Esophagus squamous epithelium (tissue), 5 donors: Measurements from ENCODE around the gene KLHL2. TPM values are rescaled to one million over a fixed set of nuclear protein-coding genes. Genes with fewer than 3 reads are reported as not detected.
"Not testable (repeated sequence)": the region's sequence is repeated elsewhere in the genome, so short reads cannot be mapped to it uniquely, and the experiment has no call there.

Experiments
- DNase-seq: peaks from one replicate; lab custom pipeline; 2025; lab: John Stamatoyannopoulos, UW
- H3K27ac ChIP-seq, 4 donors: fragments of 200-600 bp; sonication (generic); one replicate each; pipeline ENCODE4 v1.5.1; 2016 to 2019; ENCODE audit warnings: mild to moderate bottlenecking in 1 of 4
- H3K27me3 ChIP-seq, 4 donors: fragments of 200-600 bp; sonication (generic); 1 replicate in 3 of 4; 2 replicates in 1 of 4; pipeline versions ENCODE4 v1.5.1 to v1.6.0; 2017 to 2021; ENCODE audit warnings: antibody characterized with exemption in 1 of 4
- H3K36me3 ChIP-seq, 3 donors: fragments of 200-600 bp; sonication (generic); one replicate each; pipeline ENCODE4 v1.5.1; 2016 to 2019
- H3K4me1 ChIP-seq, 3 donors: fragments of 200-600 bp; sonication (generic); one replicate each; pipeline ENCODE4 v1.5.1; 2017 to 2019
- H3K4me3 ChIP-seq, 4 donors: fragments of 200-600 bp; sonication (generic); 1 replicate in 3 of 4; 2 replicates in 1 of 4; pipeline ENCODE4 v1.5.1; 2016 to 2019; ENCODE audit warnings: mild to moderate bottlenecking in 2 of 4, moderate library complexity in 1 of 4
- H3K9me3 ChIP-seq, 3 donors: fragments of 200-600 bp; sonication (generic); one replicate each; pipeline ENCODE4 v1.5.1; 2016 to 2019
- POLR2A ChIP-seq, 4 donors: fragments of 450-650 bp; IDR thresholded peaks; one replicate each; pipeline ENCODE4 v1.6.1; 2017; ENCODE audit warnings: antibody characterized with exemption in 4 of 4, mild to moderate bottlenecking in 4 of 4, moderate library complexity in 3 of 4
- WGBS, 2 donors: methylation state at CpG; one replicate each; pipeline ENCODE4 v1.1.5; 2018; 5-methylcytosine and 5-hydroxymethylcytosine counted together
- intact Hi-C: fragments of 100-400 bp; cut with DNase I; formaldehyde crosslinking; loops from one replicate; pipeline ENCODE4 v1.15.0; 2022
- total RNA-seq, 4 donors: library from RNA; depleted of rRNA; stranded (reverse); fragments of >200 nt; gene quantifications; one replicate each; pipeline ENCODE4 v1.1.0, GENCODE V29; 2016
- TF ChIP-seq, protein P1 (sequence below), 6 experiments: fragments of 450-650 bp in 4 of 6; fragments of 200-600 bp in 2 of 6; sonication (generic) in 2 of 6; IDR thresholded peaks; one replicate each; pipeline ENCODE4 v1.5.1; 2016 to 2019; ENCODE audit warnings: antibody characterized with exemption in 6 of 6, mild to moderate bottlenecking in 4 of 6, moderate library complexity in 4 of 6
- donor health status: DM: yes; HTN: yes; CAD: no.

The KLHL2 gene
- total RNA-seq, 4 donors from 2014 or later = 25.6 to 44.3 (median 30.8) TPM

DNA sequence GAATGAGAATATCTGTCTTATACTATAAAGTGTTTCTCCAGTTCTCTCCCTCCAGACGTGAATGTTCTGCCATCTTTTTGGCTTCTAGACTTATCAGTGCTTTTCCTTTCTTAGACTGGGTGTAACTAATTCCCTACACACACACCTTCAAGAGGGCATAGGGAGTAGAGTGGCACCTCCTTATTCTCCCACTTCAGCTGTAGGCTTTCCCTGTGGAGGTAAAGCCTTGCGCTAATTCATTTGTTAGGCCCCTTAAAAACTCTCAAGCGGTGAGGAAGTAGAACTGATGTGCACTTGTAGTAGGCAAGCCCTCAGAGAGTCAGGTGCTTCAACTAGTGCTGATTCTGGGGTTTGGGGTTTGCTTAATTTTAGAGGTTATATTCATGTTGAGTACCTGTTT is 10.0 kb downstream of the KLHL2 start:
- H3K27me3 ChIP-seq = no peaks in the 10 kb centered on the region
- TF ChIP-seq POLR2A (IDR thresholded peaks at IDR 0.05) = no peak
- TF ChIP-seq, protein P1, sequence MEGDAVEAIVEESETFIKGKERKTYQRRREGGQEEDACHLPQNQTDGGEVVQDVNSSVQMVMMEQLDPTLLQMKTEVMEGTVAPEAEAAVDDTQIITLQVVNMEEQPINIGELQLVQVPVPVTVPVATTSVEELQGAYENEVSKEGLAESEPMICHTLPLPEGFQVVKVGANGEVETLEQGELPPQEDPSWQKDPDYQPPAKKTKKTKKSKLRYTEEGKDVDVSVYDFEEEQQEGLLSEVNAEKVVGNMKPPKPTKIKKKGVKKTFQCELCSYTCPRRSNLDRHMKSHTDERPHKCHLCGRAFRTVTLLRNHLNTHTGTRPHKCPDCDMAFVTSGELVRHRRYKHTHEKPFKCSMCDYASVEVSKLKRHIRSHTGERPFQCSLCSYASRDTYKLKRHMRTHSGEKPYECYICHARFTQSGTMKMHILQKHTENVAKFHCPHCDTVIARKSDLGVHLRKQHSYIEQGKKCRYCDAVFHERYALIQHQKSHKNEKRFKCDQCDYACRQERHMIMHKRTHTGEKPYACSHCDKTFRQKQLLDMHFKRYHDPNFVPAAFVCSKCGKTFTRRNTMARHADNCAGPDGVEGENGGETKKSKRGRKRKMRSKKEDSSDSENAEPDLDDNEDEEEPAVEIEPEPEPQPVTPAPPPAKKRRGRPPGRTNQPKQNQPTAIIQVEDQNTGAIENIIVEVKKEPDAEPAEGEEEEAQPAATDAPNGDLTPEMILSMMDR (IDR thresholded peaks at IDR 0.05) = no peak
- peaks cover 0 to 6% (median 0%) of the 10 kb centered on the region in 3 donors for H3K36me3 ChIP-seq
- H3K4me3 ChIP-seq = no peak overlapping the region
- DNase-seq = no peak
- 77 to 81% methylated on average over 3 of the region's 3 CpGs for WGBS, 2 donors
- H3K4me1 ChIP-seq = peaks cover 1 to 52% (median 27%) of the 10 kb centered on the region in 3 donors
- H3K9me3 ChIP-seq = no peaks in the 10 kb centered on the region
- intact Hi-C loops = no loop called here
- no peak overlapping the region for H3K27ac ChIP-seq

DNA sequence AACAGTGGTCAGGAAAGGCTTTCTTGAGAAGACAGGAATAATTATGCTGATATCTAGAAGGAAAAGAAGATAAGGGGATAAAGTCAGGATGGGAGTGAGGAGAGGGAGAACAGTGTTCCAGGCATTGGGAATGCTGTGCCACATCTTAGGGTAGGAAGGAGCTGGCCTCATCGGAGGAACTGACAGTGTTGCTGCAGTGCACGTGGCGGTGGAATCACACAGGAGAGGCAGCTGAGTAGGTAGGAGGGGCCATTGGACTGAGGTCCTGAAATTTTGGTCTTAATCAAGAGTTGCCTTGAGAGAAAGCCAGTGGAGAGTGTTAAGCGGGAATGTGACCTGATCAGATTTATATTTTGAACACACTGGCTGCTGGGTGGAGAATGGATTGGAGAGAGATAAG is 13.9 kb downstream of the KLHL2 start:
- H3K9me3 ChIP-seq, DNase-seq, H3K4me3 ChIP-seq, H3K27me3 ChIP-seq, intact Hi-C loops: not testable (repeated sequence)
- Histone ChIP-seq H3K4me1 (peaks cover 7 to 41% (median 23%) of the 10 kb centered on the region in 3 donors), H3K36me3 (peaks cover 0 to 13% (median 0%) of the 10 kb centered on the region in 3 donors), H3K27ac (peak overlapping the region; percentile 58 to 88 (median 81))
- WGBS, 2 donors = 55 to 86% methylated on average over 4 of the region's 4 CpGs

DNA sequence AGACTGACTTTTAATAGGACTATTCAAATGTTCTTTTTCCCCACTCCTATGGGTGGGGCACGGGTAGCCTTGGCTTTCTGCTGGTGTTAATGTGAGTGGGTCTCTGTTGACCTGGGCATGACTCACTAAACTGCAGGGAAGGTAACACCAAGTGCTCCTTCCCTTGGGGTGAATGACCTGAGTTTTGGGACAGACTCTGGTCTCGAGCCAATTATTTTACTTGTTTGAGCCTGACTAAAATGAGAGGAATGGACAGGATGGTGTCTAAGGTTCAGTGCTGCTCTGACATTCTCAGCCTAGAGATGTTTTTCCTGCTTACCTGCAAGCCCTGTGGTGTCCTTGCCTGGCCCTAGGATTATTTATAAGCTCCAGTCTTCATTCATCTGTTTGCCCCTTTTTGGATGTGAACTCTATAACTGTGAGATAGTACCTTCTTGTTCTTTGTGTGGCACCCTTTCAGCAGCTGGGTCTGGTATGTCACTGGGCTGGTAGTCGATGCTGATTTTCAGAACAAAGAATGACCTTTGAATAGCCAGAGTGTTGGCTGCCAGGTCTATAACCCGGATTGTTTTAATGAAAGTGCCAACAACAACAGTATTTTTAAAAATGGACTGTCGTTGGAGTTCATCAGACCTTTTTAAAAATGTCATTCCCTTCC is 14.8 kb downstream of the KLHL2 start:
- H3K27me3 ChIP-seq, DNase-seq, H3K4me3 ChIP-seq, H3K9me3 ChIP-seq, intact Hi-C loops: not testable (repeated sequence)
- WGBS, 2 donors = 20 to 35% methylated on average over 4 to 5 of the region's 5 CpGs
- Histone ChIP-seq H3K36me3 (peaks cover 0 to 13% (median 0%) of the 10 kb centered on the region in 3 donors), H3K4me1 (peaks cover 7 to 36% (median 21%) of the 10 kb centered on the region in 3 donors), H3K27ac (peak overlapping the region; percentile 73 to 88 (median 81))

DNA sequence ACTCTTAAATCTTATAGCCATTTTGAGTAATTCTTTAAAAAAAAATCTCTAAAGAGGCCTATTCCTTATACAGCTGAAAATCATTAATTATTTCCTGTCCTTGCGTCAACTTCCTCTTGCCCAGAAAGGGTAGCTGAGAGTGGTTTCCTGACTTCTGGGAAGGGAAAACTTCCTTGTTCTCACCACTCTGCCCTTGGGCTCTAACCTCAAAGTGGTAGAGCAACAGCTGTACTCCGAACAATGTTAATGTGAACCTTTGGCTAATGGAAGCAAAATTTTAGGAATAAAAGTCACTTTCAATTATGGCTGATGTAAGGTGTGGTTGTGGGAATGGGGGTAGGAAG is 15.3 kb downstream of the KLHL2 start:
- no peak for DNase-seq
- intact Hi-C loops = no loop called here
- Histone ChIP-seq H3K4me3 (no peak overlapping the region), H3K9me3 (no peaks in the 10 kb centered on the region), H3K4me1 (peaks cover 7 to 37% (median 21%) of the 10 kb centered on the region in 3 donors), H3K27me3 (no peaks in the 10 kb centered on the region), H3K27ac (peak overlapping the region; percentile 73 to 88 (median 81)), H3K36me3 (peaks cover 0 to 13% (median 0%) of the 10 kb centered on the region in 3 donors)
- 15 to 27% methylated on average over 2 of the region's 2 CpGs for WGBS, 2 donors
- TF ChIP-seq POLR2A (IDR thresholded peaks at IDR 0.05) = no peak
- TF ChIP-seq, protein P1 (IDR thresholded peaks at IDR 0.05) = no peak

DNA sequence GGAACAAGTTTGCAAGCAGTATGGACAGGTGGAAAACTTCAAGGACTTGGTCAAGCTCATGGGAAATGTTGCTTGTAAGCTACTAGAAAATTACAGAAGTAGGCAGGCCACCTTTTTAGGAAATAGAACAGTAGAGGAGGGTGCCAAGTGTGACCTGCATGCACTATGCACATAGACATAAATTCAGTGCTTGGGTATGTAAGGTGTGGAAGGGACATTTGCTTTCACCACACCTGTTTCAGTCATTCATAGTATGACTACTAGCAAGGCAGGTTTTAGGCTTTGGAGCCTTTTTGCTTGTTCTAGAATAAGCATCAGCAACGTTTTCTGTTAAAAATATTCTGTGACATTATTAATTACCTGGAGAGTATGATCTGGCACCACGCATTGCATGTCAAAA is 20.0 kb downstream of the KLHL2 start:
- DNase-seq, H3K27me3 ChIP-seq, intact Hi-C loops, H3K9me3 ChIP-seq, H3K4me3 ChIP-seq: not testable (repeated sequence)
- Histone ChIP-seq H3K27ac (peak overlapping the region in 3 of 4 donors; percentile 13 to 60 (median 60)), H3K36me3 (peaks cover 0 to 37% (median 0%) of the 10 kb centered on the region in 3 donors), H3K4me1 (peaks cover 5 to 27% (median 14%) of the 10 kb centered on the region in 3 donors)
- WGBS, 2 donors = 70 to 79% methylated on average over 2 of the region's 2 CpGs

DNA sequence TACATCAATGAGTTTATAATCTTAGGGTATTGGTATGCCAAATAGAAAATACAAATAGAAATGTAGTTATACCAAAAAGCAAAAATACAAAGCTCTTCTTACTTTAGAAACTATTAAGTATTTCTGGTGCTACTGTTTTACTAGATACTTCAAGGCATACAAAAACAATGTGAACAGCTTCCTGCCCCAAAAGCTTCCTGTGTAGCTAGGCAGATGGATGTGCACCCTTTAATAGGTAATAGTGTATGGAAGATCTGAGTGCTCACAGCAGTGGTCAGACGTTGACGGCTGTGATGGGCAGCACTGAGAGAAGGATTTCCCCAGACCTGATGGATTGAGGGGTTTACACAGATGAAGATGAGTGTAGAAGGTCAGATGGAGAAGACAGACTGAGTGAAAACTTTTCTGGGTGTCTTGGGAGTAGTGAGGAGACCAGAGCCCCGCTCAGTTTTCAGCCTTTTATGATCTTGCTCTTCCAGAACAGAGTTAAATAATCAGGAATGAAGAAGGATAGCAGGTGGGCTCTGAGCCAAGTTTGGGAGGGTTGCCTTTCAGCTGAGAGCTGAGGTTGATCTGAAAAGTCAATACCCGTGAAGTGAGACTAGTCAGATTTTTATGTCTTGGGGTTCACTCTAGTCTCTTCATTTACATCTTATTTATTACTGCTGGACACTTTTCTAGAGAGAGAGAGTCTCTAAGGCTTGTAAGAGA is 22.3 kb downstream of the KLHL2 start:
- H3K9me3 ChIP-seq, intact Hi-C loops, DNase-seq, H3K27ac ChIP-seq, H3K4me3 ChIP-seq, H3K27me3 ChIP-seq: not testable (repeated sequence)
- Histone ChIP-seq H3K36me3 (peaks cover 0 to 37% (median 0%) of the 10 kb centered on the region in 3 donors), H3K4me1 (peaks cover 0 to 24% (median 0%) of the 10 kb centered on the region in 3 donors)
- 86 to 90% methylated on average over 4 of the region's 4 CpGs for WGBS, 2 donors

DNA sequence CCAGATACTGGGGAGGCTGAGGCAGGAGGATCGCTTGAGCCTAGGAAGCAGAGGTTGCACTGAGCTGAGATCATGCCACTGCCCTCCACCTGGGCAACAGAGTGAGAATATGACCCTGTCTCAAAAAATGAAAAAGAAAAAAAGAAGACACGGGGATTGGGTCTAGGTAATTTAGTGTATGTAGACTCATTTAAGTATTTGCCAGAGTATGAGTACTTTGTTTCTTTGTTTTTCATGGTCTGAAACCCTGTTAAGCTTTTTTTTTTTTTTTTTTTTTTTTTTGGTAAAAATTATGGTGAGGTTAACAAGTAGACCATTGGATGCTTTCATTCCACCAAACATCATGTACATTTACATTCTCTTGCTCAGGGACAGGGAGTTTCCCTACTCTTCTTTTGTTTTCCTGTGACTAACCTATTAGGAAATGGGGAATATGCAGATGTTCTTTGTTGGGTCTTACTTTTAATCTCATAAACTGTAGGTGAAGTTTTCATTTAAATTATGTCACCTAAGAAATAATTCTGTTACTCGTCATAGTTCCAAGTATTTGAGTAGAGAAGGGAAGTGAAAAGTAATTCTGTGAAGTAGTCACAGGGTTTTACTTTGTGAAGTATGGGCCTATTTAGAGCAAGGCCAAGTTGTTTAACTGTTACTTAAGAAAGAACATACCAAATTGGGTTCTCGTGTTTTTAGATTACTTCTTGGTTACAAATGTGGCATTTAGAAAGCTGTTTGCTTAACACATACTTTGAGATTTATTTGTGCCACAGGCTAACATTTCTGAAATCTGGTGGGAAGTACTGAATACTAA is 25.5 kb downstream of the KLHL2 start:
- 53 to 74% methylated on average over 4 of the region's 4 CpGs for WGBS, 2 donors
- H3K27me3 ChIP-seq, intact Hi-C loops, H3K9me3 ChIP-seq, H3K4me3 ChIP-seq, DNase-seq: not testable (repeated sequence)
- Histone ChIP-seq H3K36me3 (peaks cover 0 to 30% (median 0%) of the 10 kb centered on the region in 3 donors), H3K27ac (peak overlapping the region in 1 of 4 donors; percentile 57), H3K4me1 (peaks cover 0 to 21% (median 0%) of the 10 kb centered on the region in 3 donors)
